HepG2 (cell line): ENCODE results near the gene CDC37. TPM values are rescaled to one million over a fixed set of nuclear protein-coding genes. Genes with fewer than 3 reads are reported as not detected.
A peak's percentile ranks its signal among the peaks of the same experiment; 100 is the strongest.

Experiments
- ATAC-seq: fragments of 200-7000 bp; cut with Tn5 transposase; 3 replicates; pipeline ENCODE4 v1.9.1; 2020; ENCODE audit warnings: mild to moderate bottlenecking, moderate library complexity
- BruUV-seq: library from RNA; stranded (reverse); fragments of 400-500 nt; replicated peaks from 2 replicates; lab custom pipeline; 2021; lab: Mats Ljungman, UMichigan
- CTCF ChIA-PET: fragments of 300-600 bp; formaldehyde crosslinking; extraction: SDS; loops from one replicate; lab custom pipeline; 2021; ENCODE audit warnings: low total read pairs, inconsistent platforms, low intra/inter-chr PET ratio; lab: Yijun Ruan, JAX
- POLR2A ChIA-PET: fragments of 350-600 bp; sonication (Branson Sonifier 250); formaldehyde crosslinking; loops from one replicate; lab custom pipeline; 2020; ENCODE audit warnings: antibody characterized with exemption, inconsistent platforms; lab: Yijun Ruan, JAX
- DNase-seq: peaks from one replicate; pipeline ENCODE4 v3.0.0-alpha.2; 2015; ENCODE audit warnings: low spot score
- FAIRE-seq: peaks from 3 replicates; lab custom pipeline; 2011; peaks lifted over from hg19 to GRCh38; lab: Jason Lieb, UNC
- H2AFZ ChIP-seq: one replicate; pipeline ENCODE4 v1.6.1; 2011; ENCODE audit warnings: low read length, inconsistent platforms
- H3K27ac ChIP-seq: fragments of 300-600 bp; 3 replicates; pipeline ENCODE4 v1.8.0; 2011; ENCODE audit warnings: mixed run types, mild to moderate bottlenecking, mixed read lengths, low read length, inconsistent platforms; ENCODE audit not compliant: insufficient read depth; ENCODE audit errors: extremely low read length
- H3K27me3 ChIP-seq, 2 experiments: fragments of 200-600 bp in 1 of 2; 2 replicates in 1 of 2; 3 replicates in 1 of 2; pipeline versions ENCODE4 v1.6.0 to v1.8.0; 2011; ENCODE audit warnings: low read length in 2 of 2, mild to moderate bottlenecking in 2 of 2, moderate library complexity in 2 of 2, inconsistent platforms in 1 of 2; ENCODE audit not compliant: insufficient read depth in 2 of 2, control insufficient read depth in 1 of 2
- H3K36me3 ChIP-seq, 2 experiments: fragments of 200-600 bp in 1 of 2; replicated peaks in 1 of 2; 2 replicates in 1 of 2; 3 replicates in 1 of 2; pipeline versions ENCODE4 v1.5.1 to v1.8.0; 2011; ENCODE audit warnings: low read length in 2 of 2, inconsistent platforms in 1 of 2; ENCODE audit not compliant: insufficient read depth in 2 of 2, control insufficient read depth in 1 of 2
- H3K4me1 ChIP-seq: 2 replicates; pipeline ENCODE4 v1.5.1; 2012; ENCODE audit warnings: low read length, inconsistent platforms; ENCODE audit not compliant: insufficient read depth
- H3K4me2 ChIP-seq: 2 replicates; pipeline ENCODE4 v1.6.0; 2011; ENCODE audit warnings: low read depth, low read length, inconsistent platforms
- H3K4me3 ChIP-seq, 3 experiments: fragments of 200-600 bp in 1 of 3; sonication (generic), shearing (Covaris generic) in 1 of 3; replicated peaks in 1 of 3; 2 replicates each; pipeline ENCODE4 v1.5.1; 2011 to 2016; ENCODE audit warnings: low read length in 3 of 3, inconsistent platforms in 2 of 3, low read depth in 2 of 3, mild to moderate bottlenecking in 2 of 3, control low read depth in 1 of 3, mixed read lengths in 1 of 3; ENCODE audit not compliant: insufficient read depth in 1 of 3
- H3K79me2 ChIP-seq: one replicate; pipeline ENCODE4 v1.6.1; 2011; ENCODE audit warnings: low read length, inconsistent platforms; ENCODE audit not compliant: insufficient read depth
- H3K9ac ChIP-seq: 2 replicates; pipeline ENCODE4 v1.6.0; 2011; ENCODE audit warnings: mild to moderate bottlenecking, low read depth, low read length, inconsistent platforms; ENCODE audit not compliant: insufficient read depth
- H3K9me3 ChIP-seq: 2 replicates; pipeline ENCODE4 v1.5.1; 2012; ENCODE audit warnings: mild to moderate bottlenecking, low read length
- H4K20me1 ChIP-seq: 2 replicates; pipeline ENCODE4 v1.6.0; 2011; ENCODE audit warnings: inconsistent platforms, mild to moderate bottlenecking, low read length, moderate library complexity; ENCODE audit not compliant: insufficient read depth
- CEBPB ChIP-seq: IDR thresholded peaks from 2 replicates; pipeline ENCODE4 v1.6.1; 2011; ENCODE audit warnings: low read depth, low read length, improper control_type of control experiment, borderline replicate concordance
- CEBPG ChIP-seq: IDR thresholded peaks from 2 replicates; pipeline ENCODE4 v1.6.1; 2016
- CREB1 ChIP-seq, 2 experiments: fragments of 450-650 bp in 1 of 2; IDR thresholded peaks; 2 replicates each; pipeline ENCODE4 v1.6.1; 2016 to 2017; ENCODE audit warnings: control low read depth in 1 of 2, mild to moderate bottlenecking in 1 of 2, missing compliant biosample characterization in 1 of 2, missing genetic modification characterization in 1 of 2
- FOXP1 ChIP-seq, 2 experiments: fragments of 450-650 bp in 1 of 2; IDR thresholded peaks; 2 replicates each; pipeline ENCODE4 v1.6.1; 2017 to 2018; ENCODE audit warnings: antibody characterized with exemption in 1 of 2
- SNAPC2 ChIP-seq: sonication (generic); formaldehyde crosslinking; IDR thresholded peaks from 2 replicates; pipeline ENCODE4 v1.8.1; 2022; ENCODE audit warnings: mild to moderate bottlenecking, missing genetic modification reagents
- SOX13 ChIP-seq, 3 experiments: fragments of 450-650 bp in 1 of 3; sonication (generic) in 1 of 3; formaldehyde crosslinking in 1 of 3; IDR thresholded peaks in 2 of 3; conservative IDR thresholded peaks in 1 of 3; 2 replicates each; pipeline versions ENCODE4 v1.5.0 to v1.6.1; 2016 to 2020; ENCODE audit warnings: antibody characterized with exemption in 1 of 3, mild to moderate bottlenecking in 1 of 3, missing compliant biosample characterization in 1 of 3, missing genetic modification reagents in 1 of 3, moderate library complexity in 1 of 3
- ZFP62 ChIP-seq: sonication (generic); formaldehyde crosslinking; IDR thresholded peaks from 2 replicates; pipeline ENCODE4 v1.4.0; 2020; ENCODE audit warnings: missing genetic modification reagents
- ZNF143 ChIP-seq: sonication (generic); formaldehyde crosslinking; IDR thresholded peaks from 2 replicates; pipeline ENCODE4 v1.4.0; 2020; ENCODE audit warnings: missing genetic modification reagents
- WGBS: methylation state at CpG from one replicate; pipeline ENCODE4 v1.1.6; 2017; ENCODE audit warnings: low lambda C conversion rate; 5-methylcytosine and 5-hydroxymethylcytosine counted together
- in situ Hi-C: cut with HindIII; loops from 2 replicates; pipeline ENCODE4 v1.10.0; 2017; ENCODE audit warnings: low pct_unique_long_range_greater_than_20kb; ENCODE audit not compliant: extremely low pct_ligation_motif_present
- intact Hi-C: fragments of 100-400 bp; cut with micrococcal nuclease; formaldehyde crosslinking; loops from one replicate; pipeline ENCODE4 v1.10.0; 2022; ENCODE audit not compliant: unreplicated experiment
- polyA plus RNA-seq, 8 experiments: library from polyadenylated mRNA; depleted of rRNA in 3 of 8; stranded (reverse) in 7 of 8; unstranded in 1 of 8; fragments of >200 nt; fragmentation: Illumina TruSeq in 4 of 8; extraction: Trizol in 4 of 8; gene quantifications; 2 replicates each; pipeline versions ENCODE4 v1.2.1 to v1.2.3, GENCODE V29; 2011 to 2016; ENCODE audit warnings: low read depth in 4 of 8, missing spikeins in 1 of 8, mixed read lengths in 1 of 8; ENCODE audit not compliant: insufficient read depth in 1 of 8
- total RNA-seq, 5 experiments: library from RNA; depleted of rRNA; stranded (reverse); fragments of >200 nt; fragmentation: Illumina TruSeq; extraction: Trizol; gene quantifications; 2 replicates each; pipeline ENCODE4 v1.2.3, GENCODE V29; 2016; ENCODE audit warnings: low read depth in 1 of 5

Gene CDC37
- total and polyA plus RNA-seq, 2 of the 13 experiments (the other 11 are each of a cell fraction or from before 2014, with no cell fraction given): 158 to 177 TPM

DNA sequence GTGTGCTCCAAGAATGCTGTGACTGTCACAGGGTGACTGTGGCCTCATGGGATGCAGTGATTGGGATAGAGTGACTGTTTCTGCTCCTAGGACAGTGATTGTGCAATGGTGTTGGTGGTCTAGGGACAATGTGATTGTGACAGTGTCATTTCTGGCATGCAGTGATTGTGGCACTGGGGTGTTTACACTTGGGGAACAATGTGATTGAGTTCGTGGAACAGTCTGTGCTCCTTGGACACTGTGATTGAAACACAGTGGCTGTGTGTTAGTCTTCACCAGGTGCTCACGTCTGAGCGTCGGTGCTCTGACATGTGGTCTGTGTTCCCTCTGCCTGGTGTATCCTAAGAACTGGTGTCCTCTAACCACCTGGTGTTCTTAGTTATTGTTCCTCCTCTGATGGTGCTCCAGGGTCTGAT lies 18.7 kb upstream of the CDC37 start:
- no peak for TF ChIP-seq FOXP1 (IDR thresholded peaks at IDR 0.05)
- no peak for TF ChIP-seq FOXP1 (CRISPR knock-in tag; IDR thresholded peaks at IDR 0.05)
- no peak for TF ChIP-seq SOX13 (IDR thresholded peaks at IDR 0.05)
- peak in 1 of 2 experiments; percentile 34; a peak in 1 of 4 replicates for TF ChIP-seq SOX13 (CRISPR knock-in tag; conservative IDR thresholded peaks at IDR 0.05 in 1 of 2, IDR thresholded peaks at IDR 0.05 in 1 of 2)
- 0 out of 2 replicates have a peak, but pooled peaks have one; percentile 25 for TF ChIP-seq CEBPG (CRISPR knock-in tag)
- peak; percentile 0; the same call in 1 of the 2 replicates for TF ChIP-seq CREB1 (IDR thresholded peaks at IDR 0.05)
- no peak for TF ChIP-seq CREB1 (CRISPR knock-in tag; IDR thresholded peaks at IDR 0.05)
- TF ChIP-seq ZFP62: no peak
- 0 out of 2 replicates have a peak, but pooled peaks have one; percentile 20 for TF ChIP-seq ZNF143
- peak; percentile 92 for TF ChIP-seq CEBPB
- no peak for TF ChIP-seq SNAPC2 (CRISPR knock-in tag)
- TF ChIP-seq, all 625 proteins: peak for 5
- H3K27ac ChIP-seq: no peak overlapping the region
- H3K36me3 ChIP-seq: no peaks in the 10 kb centered on the region
- WGBS: 13% methylated on average over 1 of the region's 4 CpGs
- peaks cover 48% of the 10 kb centered on the region for H3K4me1 ChIP-seq
- H3K9me3 ChIP-seq: no peaks in the 10 kb centered on the region
- no peak overlapping the region for H3K4me3 ChIP-seq
- H4K20me1 ChIP-seq: no peaks in the 10 kb centered on the region; the same call in 1 of the 2 replicates
- H3K9ac ChIP-seq: no peak overlapping the region
- POLR2A ChIA-PET: no interaction called here
- no peak for DNase-seq
- H3K4me2 ChIP-seq: no peak overlapping the region
- no peaks in the 10 kb centered on the region for H3K79me2 ChIP-seq
- intact Hi-C loops: no loop called here
- FAIRE-seq: no peak
- peaks cover 18 to 67% of the 10 kb centered on the region in 2 experiments for H3K27me3 ChIP-seq
- ATAC-seq: no peak
- in situ Hi-C loops: no loop called here
- H2AFZ ChIP-seq: no peak overlapping the region
- no TSS peak for BruUV-seq
- CTCF ChIA-PET: interaction anchor here (4.1 kb wide), 1 partner anchor 17 kb away, joined by 40 read pairs; the partner anchor contains the start of gene CDC37
